SK-N-SH (cell line): Measurements from ENCODE around the gene VMA21.

Experiments
- CTCF ChIP-seq: fragments of 200-600 bp; sonication (generic); IDR thresholded peaks from 2 replicates; pipeline ENCODE4 v1.6.1; 2017; ENCODE audit warnings: antibody characterized with exemption, mild to moderate bottlenecking, moderate library complexity
- ELF1 ChIP-seq: IDR thresholded peaks from 2 replicates; pipeline ENCODE4 v1.4.0; 2012
- EP300 ChIP-seq, 2 experiments: IDR thresholded peaks; 2 replicates each; pipeline versions ENCODE4 v1.4.0 to v1.6.1; 2012; ENCODE audit warnings: borderline replicate concordance in 1 of 2, low read depth in 1 of 2, low read length in 1 of 2
- NFIC ChIP-seq: IDR thresholded peaks from 2 replicates; pipeline ENCODE4 v1.4.0; 2012; ENCODE audit warnings: borderline replicate concordance
- POLR2AphosphoS5 ChIP-seq: IDR thresholded peaks from 2 replicates; pipeline ENCODE4 v1.6.1; 2012; ENCODE audit warnings: low read depth, low read length
- RAD21 ChIP-seq: IDR thresholded peaks from 2 replicates; pipeline ENCODE4 v1.6.1; 2012; ENCODE audit warnings: mild to moderate bottlenecking, low read length
- RFX5 ChIP-seq: IDR thresholded peaks from 2 replicates; pipeline ENCODE4 v1.6.1; 2012; ENCODE audit warnings: mild to moderate bottlenecking, improper control_type of control experiment, low read length
- SIN3A ChIP-seq: IDR thresholded peaks from 2 replicates; pipeline ENCODE4 v1.6.1; 2012; ENCODE audit warnings: low read depth, mild to moderate bottlenecking, low read length, moderate library complexity, borderline replicate concordance
- TAF1 ChIP-seq: IDR thresholded peaks from 2 replicates; pipeline ENCODE4 v1.6.1; 2012; ENCODE audit warnings: low read depth, mild to moderate bottlenecking, low read length, moderate library complexity, borderline replicate concordance
- ZBTB33 ChIP-seq: IDR thresholded peaks from 2 replicates; pipeline ENCODE4 v1.4.0; 2012; ENCODE audit warnings: low read depth, borderline replicate concordance

GRCh38 chrX:151458824-151459223 lies 61.8 kb downstream of the VMA21 start:
- TF ChIP-seq EP300 (IDR thresholded peaks at IDR 0.05; ENCODE audit: borderline replicate concordance in 1 of 2, low read depth in 1 of 2, low read length in 1 of 2) = no peak
- no peak for TF ChIP-seq TAF1
- TF ChIP-seq CTCF = no peak
- no peak for TF ChIP-seq RFX5
- no peak for TF ChIP-seq RAD21
- TF ChIP-seq ELF1 = no peak
- TF ChIP-seq POLR2AphosphoS5 = no peak
- no peak for TF ChIP-seq NFIC
- no peak for TF ChIP-seq SIN3A
- no peak for TF ChIP-seq ZBTB33
